ENCODE measurements around the gene CORO1C.

DNA sequence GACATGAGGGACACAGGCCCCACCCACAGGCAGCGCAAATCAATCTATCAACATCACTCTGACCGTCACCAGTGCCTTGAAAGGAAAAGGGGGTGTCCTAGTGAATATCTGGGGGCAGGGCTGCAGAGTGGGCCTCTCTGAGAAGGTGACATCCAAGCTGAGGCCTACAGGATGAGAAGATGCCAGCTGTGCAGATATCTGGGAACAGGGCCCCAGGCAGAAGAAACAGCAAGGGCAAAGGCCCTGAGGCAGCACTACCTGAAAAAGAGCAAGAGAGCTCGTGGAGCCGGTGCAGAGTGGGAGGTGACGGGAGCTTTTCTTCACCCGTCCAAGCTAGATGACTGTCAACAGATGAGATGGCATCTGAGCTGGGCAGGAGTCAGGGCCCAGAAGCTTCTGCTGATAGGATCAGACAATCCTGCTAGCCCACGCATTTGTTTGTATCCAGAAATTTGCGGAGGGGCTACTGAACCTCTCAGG, 120.9 kb downstream of the CORO1C start:
- TF ChIP-seq, protein P1, sequence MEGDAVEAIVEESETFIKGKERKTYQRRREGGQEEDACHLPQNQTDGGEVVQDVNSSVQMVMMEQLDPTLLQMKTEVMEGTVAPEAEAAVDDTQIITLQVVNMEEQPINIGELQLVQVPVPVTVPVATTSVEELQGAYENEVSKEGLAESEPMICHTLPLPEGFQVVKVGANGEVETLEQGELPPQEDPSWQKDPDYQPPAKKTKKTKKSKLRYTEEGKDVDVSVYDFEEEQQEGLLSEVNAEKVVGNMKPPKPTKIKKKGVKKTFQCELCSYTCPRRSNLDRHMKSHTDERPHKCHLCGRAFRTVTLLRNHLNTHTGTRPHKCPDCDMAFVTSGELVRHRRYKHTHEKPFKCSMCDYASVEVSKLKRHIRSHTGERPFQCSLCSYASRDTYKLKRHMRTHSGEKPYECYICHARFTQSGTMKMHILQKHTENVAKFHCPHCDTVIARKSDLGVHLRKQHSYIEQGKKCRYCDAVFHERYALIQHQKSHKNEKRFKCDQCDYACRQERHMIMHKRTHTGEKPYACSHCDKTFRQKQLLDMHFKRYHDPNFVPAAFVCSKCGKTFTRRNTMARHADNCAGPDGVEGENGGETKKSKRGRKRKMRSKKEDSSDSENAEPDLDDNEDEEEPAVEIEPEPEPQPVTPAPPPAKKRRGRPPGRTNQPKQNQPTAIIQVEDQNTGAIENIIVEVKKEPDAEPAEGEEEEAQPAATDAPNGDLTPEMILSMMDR (IDR thresholded peaks at IDR 0.05 in 4 of 5, conservative IDR thresholded peaks at IDR 0.05 in 1 of 5): no peak
- TF ChIP-seq POLR2A (IDR thresholded peaks at IDR 0.05): no peak
